Measurements from ENCODE around the gene NEK6. TPM values are rescaled to one million over a fixed set of nuclear protein-coding genes. Genes with fewer than 3 reads are reported as not detected.

NEK6 gene
- total and polyA plus RNA-seq, 2 of the 8 experiments (the other 6 are each of a cell fraction or from before 2014, with no cell fraction given): 17.7 to 19.7 TPM

DNA sequence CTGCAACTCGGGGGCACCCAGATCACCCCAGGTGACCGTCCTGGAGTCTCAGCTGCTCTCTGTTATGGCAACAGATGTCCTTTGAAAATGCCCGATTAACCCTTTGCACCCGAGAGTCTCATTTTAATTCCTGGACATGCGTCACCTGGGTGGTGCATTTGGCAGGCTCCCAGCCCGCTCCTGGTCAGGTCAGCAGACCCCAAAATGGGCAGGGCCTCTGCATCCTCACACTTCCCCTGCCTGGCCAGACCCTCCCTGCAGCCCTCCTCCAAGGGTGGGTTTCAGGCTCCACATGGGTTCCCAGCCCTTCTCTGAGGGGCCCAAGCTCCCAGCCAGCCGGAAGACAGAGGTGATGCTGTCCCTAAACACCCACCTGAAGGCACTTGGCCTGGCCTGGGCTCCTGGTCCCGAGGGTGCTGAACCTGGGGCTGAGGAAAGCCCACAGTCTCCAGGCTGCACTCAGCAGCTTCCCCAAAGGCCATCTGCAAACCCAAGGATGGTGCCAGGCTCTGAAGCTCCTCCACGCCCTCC, 88.1 kb downstream of the NEK6 start:
- Histone ChIP-seq H3K4me3 (ENCODE audit: extremely low read depth in 1 of 4, insufficient read depth in 2 of 4, low read depth in 3 of 4, low read length in 4 of 4) (no peak overlapping the region), H2BK120ac (replicated peaks; ENCODE audit: low read depth, low read length) (no peak overlapping the region), H4K20me1 (replicated peaks in 1 of 2; ENCODE audit: control insufficient read depth in 1 of 2, insufficient read depth in 2 of 2, low read length in 2 of 2) (peaks cover 1 to 24% of the 10 kb centered on the region in 2 experiments), H2BK12ac (ENCODE audit: low read depth, low read length) (no peak overlapping the region), H2BK5ac (ENCODE audit: low read depth, low read length) (no peak overlapping the region), H3K36me3 (ENCODE audit: control insufficient read depth in 2 of 4, insufficient read depth in 4 of 4, low read length in 3 of 4) (peaks cover 0 to 17% (median 2%) of the 10 kb centered on the region in 4 experiments; a peak in 5 of 8 replicates), H3K4me1 (replicated peaks in 1 of 4; ENCODE audit: control insufficient read depth in 3 of 4, insufficient read depth in 4 of 4, low read length in 3 of 4) (peaks cover 0 to 12% (median 7%) of the 10 kb centered on the region in 4 experiments; a peak in 5 of 7 replicates), H3K23me2 (ENCODE audit: low read depth, low read length) (no peaks in the 10 kb centered on the region), H3K27me3 (replicated peaks in 1 of 4; ENCODE audit: control insufficient read depth in 3 of 4, extremely low read depth in 1 of 4, insufficient read depth in 3 of 4, low read length in 3 of 4) (no peaks in the 10 kb centered on the region), H3K4me2 (ENCODE audit: insufficient read depth in 1 of 2, low read depth in 2 of 2, low read length in 2 of 2) (no peak overlapping the region), H3K27ac (ENCODE audit: low read depth, low read length) (no peak overlapping the region), H2BK15ac (ENCODE audit: low read length) (no peak overlapping the region), H3K79me1 (ENCODE audit: low read depth, low read length) (no peaks in the 10 kb centered on the region; the same call in 1 of the 2 replicates), H2BK20ac (ENCODE audit: low read length) (no peak overlapping the region), H3K79me2 (ENCODE audit: control insufficient read depth in 1 of 2, insufficient read depth in 2 of 2, low read length in 2 of 2) (no peaks in the 10 kb centered on the region), H3K56ac (replicated peaks; ENCODE audit: insufficient read length, low read depth, low read length) (no peak overlapping the region), H3K9ac (replicated peaks in 1 of 4; ENCODE audit: extremely low read depth in 1 of 4, low read depth in 3 of 4, low read length in 3 of 4) (no peak overlapping the region), H3K14ac (ENCODE audit: insufficient read length) (no peak overlapping the region), H3K23ac (ENCODE audit: insufficient read length) (no peak overlapping the region), H3K4ac (replicated peaks; ENCODE audit: insufficient read length, low read depth, low read length) (no peak overlapping the region), H4K91ac (replicated peaks; ENCODE audit: insufficient read length, low read length) (no peak overlapping the region), H3K9me3 (ENCODE audit: insufficient read depth in 2 of 2, low read depth in 1 of 2, low read length in 1 of 2) (no peaks in the 10 kb centered on the region), H4K8ac (ENCODE audit: extremely low read depth, insufficient read depth, low read length) (no peak overlapping the region), H3K18ac (ENCODE audit: extremely low read depth, low read length) (no peak overlapping the region; the same call in 1 of the 2 replicates), H4K5ac (ENCODE audit: insufficient read length, low read depth, low read length) (no peak overlapping the region), H2AFZ (ENCODE audit: low read length) (no peak overlapping the region), H2AK5ac (ENCODE audit: low read depth, low read length) (no peak overlapping the region)
- WGBS, 2 experiments (ENCODE audit: extremely low coverage in 1 of 2, insufficient coverage in 1 of 2, insufficient read length in 1 of 2, insufficient replicate concordance in 2 of 2, low coverage in 1 of 2, low lambda C conversion rate in 2 of 2, missing lambda C conversion rate in 1 of 2): 80% methylated on average over 9 of the region's 9 CpGs; no CpG with 5 or more reads in 1 of the 2 experiments
- DNase-seq (ENCODE audit: low read depth in 1 of 2, low spot score in 2 of 2) (no peak), FAIRE-seq (no peak)
- ChIA-PET POLR2A (ENCODE audit: partially characterized antibody) (interaction anchor here (2.5 kb wide), 1 partner anchor 9 kb away, joined by 9 read pairs; no protein-coding TSS in a partner anchor), CTCF (ENCODE audit: partially characterized antibody) (interaction anchor here (1.3 to 2.9 kb wide), 5 partner anchors 9 to 219 kb away, joined by 3 to 12 read pairs (median 5); no protein-coding TSS in a partner anchor)
- TF ChIP-seq CHD1 (IDR thresholded peaks at IDR 0.05; ENCODE audit: low read depth, low read length) (no peak), ASH2L (IDR thresholded peaks at IDR 0.05; ENCODE audit: low read length) (no peak), EP300 (IDR thresholded peaks at IDR 0.05; ENCODE audit: borderline replicate concordance in 1 of 2, low read depth in 2 of 2, low read length in 2 of 2) (no peak), KDM5A (IDR thresholded peaks at IDR 0.05; ENCODE audit: low read length) (no peak), SP4 (IDR thresholded peaks at IDR 0.05; ENCODE audit: low read length) (no peak), BACH1 (IDR thresholded peaks at IDR 0.05; ENCODE audit: low read length) (no peak)
- TF ChIP-seq, protein P1, sequence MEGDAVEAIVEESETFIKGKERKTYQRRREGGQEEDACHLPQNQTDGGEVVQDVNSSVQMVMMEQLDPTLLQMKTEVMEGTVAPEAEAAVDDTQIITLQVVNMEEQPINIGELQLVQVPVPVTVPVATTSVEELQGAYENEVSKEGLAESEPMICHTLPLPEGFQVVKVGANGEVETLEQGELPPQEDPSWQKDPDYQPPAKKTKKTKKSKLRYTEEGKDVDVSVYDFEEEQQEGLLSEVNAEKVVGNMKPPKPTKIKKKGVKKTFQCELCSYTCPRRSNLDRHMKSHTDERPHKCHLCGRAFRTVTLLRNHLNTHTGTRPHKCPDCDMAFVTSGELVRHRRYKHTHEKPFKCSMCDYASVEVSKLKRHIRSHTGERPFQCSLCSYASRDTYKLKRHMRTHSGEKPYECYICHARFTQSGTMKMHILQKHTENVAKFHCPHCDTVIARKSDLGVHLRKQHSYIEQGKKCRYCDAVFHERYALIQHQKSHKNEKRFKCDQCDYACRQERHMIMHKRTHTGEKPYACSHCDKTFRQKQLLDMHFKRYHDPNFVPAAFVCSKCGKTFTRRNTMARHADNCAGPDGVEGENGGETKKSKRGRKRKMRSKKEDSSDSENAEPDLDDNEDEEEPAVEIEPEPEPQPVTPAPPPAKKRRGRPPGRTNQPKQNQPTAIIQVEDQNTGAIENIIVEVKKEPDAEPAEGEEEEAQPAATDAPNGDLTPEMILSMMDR (IDR thresholded peaks at IDR 0.05; ENCODE audit: control extremely low read depth in 1 of 3, insufficient read depth in 1 of 3, low read depth in 1 of 3, low read length in 3 of 3): no peak
- TF ChIP-seq, protein P2, sequence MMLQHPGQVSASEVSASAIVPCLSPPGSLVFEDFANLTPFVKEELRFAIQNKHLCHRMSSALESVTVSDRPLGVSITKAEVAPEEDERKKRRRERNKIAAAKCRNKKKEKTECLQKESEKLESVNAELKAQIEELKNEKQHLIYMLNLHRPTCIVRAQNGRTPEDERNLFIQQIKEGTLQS (IDR thresholded peaks at IDR 0.05; ENCODE audit: insufficient read depth, low read depth, low read length): no peak

Data from H1 (cell line).